SK-N-MC (cell line): Measurements from ENCODE around the gene USP6.
"Not testable (repeated sequence)": the region's sequence is repeated elsewhere in the genome, so short reads cannot be mapped to it uniquely, and the experiment has no call there.

Experiments
- EZH2 ChIP-seq: fragments of 200-600 bp; sonication (generic); IDR thresholded peaks from one replicate; pipeline ENCODE4 v1.6.1; 2017; ENCODE audit warnings: antibody characterized with exemption
- FOXP2 ChIP-seq: optimal IDR thresholded peaks from 2 replicates; pipeline ENCODE3; 2011; ENCODE audit warnings: mild to moderate bottlenecking, moderate library complexity; ENCODE audit not compliant: insufficient read depth; ENCODE audit errors: extremely low read length, control extremely low read depth
- POLR2AphosphoS5 ChIP-seq: IDR thresholded peaks from 2 replicates; pipeline ENCODE4 v1.6.1; 2012; ENCODE audit warnings: mild to moderate bottlenecking, low read depth, low read length, borderline replicate concordance

GRCh38 chr17:5138198-5138544 lies 22.3 kb downstream of the USP6 start:
- TF ChIP-seq POLR2AphosphoS5, EZH2, FOXP2: not testable (repeated sequence)
